OCI-LY7 (cell line): ENCODE data around the gene ZBTB16.

ENCODE experiments used
- CTCF ChIP-seq: fragments of 200-600 bp; sonication (generic); conservative IDR thresholded peaks from 2 replicates; pipeline ENCODE4 v1.5.1; 2014; ENCODE audit warnings: mild to moderate bottlenecking, antibody characterized with exemption, low read length, moderate library complexity, mixed read lengths
- EZH2phosphoT487 ChIP-seq: fragments of 200-600 bp; sonication (generic); IDR thresholded peaks from 2 replicates; pipeline ENCODE4 v1.6.1; 2018; ENCODE audit warnings: low read depth, borderline replicate concordance, mild to moderate bottlenecking, mixed run types, antibody characterized with exemption, low read length, moderate library complexity, mixed read lengths

- TF ChIP-seq CTCF (no peak), EZH2phosphoT487 (no peak)
Measured at GRCh38 chr11:114031246-114031966, 28.1 kb upstream of the ZBTB16 start.
